ENCODE measurements around the gene TRIM54. TPM values are rescaled to one million over a fixed set of nuclear protein-coding genes. Genes with fewer than 3 reads are reported as not detected.

The TRIM54 gene
- total RNA-seq, 1 experiment from 2014 or later, result 0.51 TPM

DNA sequence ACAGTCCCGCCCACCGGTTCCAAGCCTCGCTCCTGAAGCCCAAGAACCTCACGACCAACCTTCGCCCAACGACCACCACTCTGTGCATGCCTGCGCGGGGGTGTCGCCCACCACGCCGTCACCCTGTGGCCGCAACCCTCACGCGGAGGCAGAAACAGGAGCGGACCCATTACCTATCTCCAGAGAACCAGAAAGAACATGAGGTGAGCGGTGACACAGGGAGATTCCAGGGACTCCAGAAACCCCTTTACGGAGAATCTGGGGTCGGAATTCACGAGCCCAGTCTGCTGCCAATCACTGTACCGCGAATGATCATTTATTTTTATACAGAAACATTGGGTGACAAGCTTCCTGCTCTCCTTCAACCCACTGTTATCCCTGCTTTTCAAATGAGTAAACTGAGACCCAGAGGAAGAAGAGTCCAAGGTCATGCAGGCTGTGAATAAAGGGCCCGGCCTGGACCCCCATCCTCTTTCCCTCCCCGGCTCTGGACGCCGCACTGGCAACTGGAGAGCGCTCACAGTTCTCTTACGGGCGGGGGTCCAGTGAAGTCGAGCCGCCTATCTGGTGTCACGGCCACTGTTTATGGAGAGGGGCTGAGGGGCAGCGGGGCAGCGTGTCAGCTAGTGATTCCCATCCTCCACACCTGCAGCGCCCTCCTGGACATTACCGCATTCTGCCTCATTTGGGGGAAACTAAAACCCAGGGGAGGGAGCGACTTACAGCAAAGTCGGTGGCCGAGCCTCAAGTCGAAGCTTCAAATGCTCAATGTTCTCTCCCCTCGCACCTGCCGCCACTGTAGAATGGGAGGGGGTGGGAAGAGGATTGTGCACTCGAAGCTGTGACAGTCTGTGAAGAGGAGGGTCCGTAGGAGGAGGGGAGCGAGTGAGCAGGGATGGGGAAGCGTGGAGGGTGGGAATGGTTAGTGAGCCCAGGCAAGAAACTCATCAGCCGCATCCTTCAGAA is 18.7 kb upstream of the TRIM54 start:
- H2AFZ ChIP-seq (ENCODE audit: low read length), result peak overlapping the region; percentile 2; the same call in 1 of the 2 replicates
- H3K27ac ChIP-seq (ENCODE audit: low read length), result no peak overlapping the region
- TF ChIP-seq EZH2phosphoT487 (IDR thresholded peaks at IDR 0.05; ENCODE audit: borderline replicate concordance, low read length), result peak; percentile 73
- peak; percentile 88 for TF ChIP-seq EZH2 (IDR thresholded peaks at IDR 0.05; ENCODE audit: low read length, unreplicated experiment)
- TF ChIP-seq, protein P1, sequence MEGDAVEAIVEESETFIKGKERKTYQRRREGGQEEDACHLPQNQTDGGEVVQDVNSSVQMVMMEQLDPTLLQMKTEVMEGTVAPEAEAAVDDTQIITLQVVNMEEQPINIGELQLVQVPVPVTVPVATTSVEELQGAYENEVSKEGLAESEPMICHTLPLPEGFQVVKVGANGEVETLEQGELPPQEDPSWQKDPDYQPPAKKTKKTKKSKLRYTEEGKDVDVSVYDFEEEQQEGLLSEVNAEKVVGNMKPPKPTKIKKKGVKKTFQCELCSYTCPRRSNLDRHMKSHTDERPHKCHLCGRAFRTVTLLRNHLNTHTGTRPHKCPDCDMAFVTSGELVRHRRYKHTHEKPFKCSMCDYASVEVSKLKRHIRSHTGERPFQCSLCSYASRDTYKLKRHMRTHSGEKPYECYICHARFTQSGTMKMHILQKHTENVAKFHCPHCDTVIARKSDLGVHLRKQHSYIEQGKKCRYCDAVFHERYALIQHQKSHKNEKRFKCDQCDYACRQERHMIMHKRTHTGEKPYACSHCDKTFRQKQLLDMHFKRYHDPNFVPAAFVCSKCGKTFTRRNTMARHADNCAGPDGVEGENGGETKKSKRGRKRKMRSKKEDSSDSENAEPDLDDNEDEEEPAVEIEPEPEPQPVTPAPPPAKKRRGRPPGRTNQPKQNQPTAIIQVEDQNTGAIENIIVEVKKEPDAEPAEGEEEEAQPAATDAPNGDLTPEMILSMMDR (conservative IDR thresholded peaks at IDR 0.05; ENCODE audit: low read depth, low read length), result no peak
- H3K9ac ChIP-seq (ENCODE audit: low read length), result no peak overlapping the region
- H3K36me3 ChIP-seq (ENCODE audit: low read depth, low read length), result no peaks in the 10 kb centered on the region
- H3K4me3 ChIP-seq (ENCODE audit: low read length), result peak overlapping the region; percentile 71
- CTCF ChIA-PET, result interaction anchor here (0.6 to 1.1 kb wide), 3 partner anchors 13 to 34 kb away, joined by 4 to 7 read pairs (median 5); no protein-coding TSS in a partner anchor
- H3K9me2 ChIP-seq (replicated peaks; ENCODE audit: low read length), result no peaks in the 10 kb centered on the region
- H3K4me2 ChIP-seq (ENCODE audit: low read length), result peak overlapping the region; percentile 93
- peaks cover 54% of the 10 kb centered on the region for H3K27me3 ChIP-seq (ENCODE audit: low read length)
- BruUV-seq (replicated peaks), result no TSS peak
- no peaks in the 10 kb centered on the region for H3F3A ChIP-seq (ENCODE audit: low read length, unreplicated experiment)
- ATAC-seq (no peak), DNase-seq (no peak)
- intact Hi-C loops (cut with micrococcal nuclease), result no loop called here
- POLR2A ChIA-PET (ENCODE audit: unreplicated experiment), result interaction anchor here (0.6 kb wide), 1 partner anchor 178 kb away, joined by 5 read pairs; no protein-coding TSS in a partner anchor
- H3K79me2 ChIP-seq (ENCODE audit: low read length), result no peaks in the 10 kb centered on the region
- H3K9me3 ChIP-seq (ENCODE audit: low read length), result no peaks in the 10 kb centered on the region
- no peaks in the 10 kb centered on the region for H4K20me1 ChIP-seq (ENCODE audit: low read length)
- peaks cover 18% of the 10 kb centered on the region; the same call in 1 of the 2 replicates for H3K4me1 ChIP-seq (ENCODE audit: insufficient read depth, low read length)

GRCh38 chr2:27264253-27264752 is 17.9 kb upstream of the TRIM54 start:
- Histone ChIP-seq H3K9me2 (replicated peaks; ENCODE audit: low read length) (no peaks in the 10 kb centered on the region), H3K27me3 (ENCODE audit: low read length) (peaks cover 54% of the 10 kb centered on the region), H4K20me1 (ENCODE audit: low read length) (no peaks in the 10 kb centered on the region), H3K79me2 (ENCODE audit: low read length) (no peaks in the 10 kb centered on the region), H2AFZ (ENCODE audit: low read length) (peak overlapping the region; percentile 96), H3K4me3 (ENCODE audit: low read length) (peak overlapping the region; percentile 71), H3K9ac (ENCODE audit: low read length) (no peak overlapping the region), H3F3A (ENCODE audit: low read length, unreplicated experiment) (no peaks in the 10 kb centered on the region), H3K36me3 (ENCODE audit: low read depth, low read length) (no peaks in the 10 kb centered on the region), H3K4me1 (ENCODE audit: insufficient read depth, low read length) (peaks cover 18% of the 10 kb centered on the region; the same call in 1 of the 2 replicates), H3K27ac (ENCODE audit: low read length) (no peak overlapping the region), H3K4me2 (ENCODE audit: low read length) (peak overlapping the region; percentile 93), H3K9me3 (ENCODE audit: low read length) (no peaks in the 10 kb centered on the region)
- DNase-seq (no peak), ATAC-seq (peak; percentile 17)
- CTCF ChIA-PET, result interaction anchor here (0.6 kb wide), 1 partner anchor 13 kb away, joined by 4 read pairs; no protein-coding TSS in a partner anchor
- no TSS peak for BruUV-seq (replicated peaks)
- POLR2A ChIA-PET (ENCODE audit: unreplicated experiment), result no interaction called here
- intact Hi-C loops (cut with micrococcal nuclease), result no loop called here
- TF ChIP-seq EZH2 (IDR thresholded peaks at IDR 0.05; ENCODE audit: low read length, unreplicated experiment) (no peak), EZH2phosphoT487 (IDR thresholded peaks at IDR 0.05; ENCODE audit: borderline replicate concordance, low read length) (peak; percentile 63; the same call in 1 of the 2 replicates)
- TF ChIP-seq, protein P1 (conservative IDR thresholded peaks at IDR 0.05; ENCODE audit: low read depth, low read length), result no peak

Data from PC-3 (cell line).